GM12878 (cell line): ENCODE data around the gene IFI35. TPM values are rescaled to one million over a fixed set of nuclear protein-coding genes. Genes with fewer than 3 reads are reported as not detected.

Source experiments
- ATAC-seq: fragments of 200-7000 bp; cut with Tn5 transposase; 3 replicates; pipeline ENCODE4 v1.9.1; 2020; ENCODE audit warnings: mild to moderate bottlenecking, moderate library complexity
- BruUV-seq: library from RNA; stranded (reverse); fragments of 400-500 nt; replicated peaks from 2 replicates; lab custom pipeline; 2021; lab: Mats Ljungman, UMichigan
- CTCF ChIA-PET: fragments of 300-600 bp; sonication (Branson Sonifier 250); formaldehyde crosslinking; extraction: SDS; loops from one replicate; lab custom pipeline; 2021; ENCODE audit warnings: inconsistent platforms; lab: Yijun Ruan, JAX
- POLR2A ChIA-PET: fragments of 350-600 bp; formaldehyde crosslinking; extraction: SDS; loops from one replicate; lab custom pipeline; 2021; ENCODE audit warnings: inconsistent platforms; lab: Charles Lee
- RAD21 ChIA-PET: fragments of 300-600 bp; sonication (Branson Sonifier 250); formaldehyde crosslinking; loops from one replicate; lab custom pipeline; 2023; ENCODE audit warnings: antibody characterized with exemption; ENCODE audit not compliant: unreplicated experiment; lab: Charles Lee
- SMC1A ChIA-PET: fragments of 300-600 bp; sonication (Branson Sonifier 250); formaldehyde crosslinking; loops from one replicate; lab custom pipeline; 2023; ENCODE audit not compliant: unreplicated experiment, uncharacterized antibody; lab: Charles Lee
- DNase-seq: peaks from one replicate; pipeline ENCODE4 v3.0.0-alpha.2; 2011; ENCODE audit warnings: low read depth, low spot score
- FAIRE-seq: peaks from 3 replicates; lab custom pipeline; 2011; peaks lifted over from hg19 to GRCh38; lab: Jason Lieb, UNC
- H2AFZ ChIP-seq: 2 replicates; pipeline ENCODE4 v1.6.0; 2011; ENCODE audit warnings: low read depth, low read length, control low read depth; ENCODE audit not compliant: control insufficient read depth
- H3K27ac ChIP-seq: 2 replicates; pipeline ENCODE4 v1.5.1; 2011; ENCODE audit warnings: control low read depth; ENCODE audit not compliant: control insufficient read depth, insufficient read depth
- H3K27me3 ChIP-seq, 2 experiments: replicated peaks in 1 of 2; 2 replicates each; pipeline versions ENCODE4 v1.6.0 to v1.6.1; 2011; ENCODE audit warnings: low read length in 1 of 2; ENCODE audit not compliant: control insufficient read depth in 2 of 2, insufficient read depth in 2 of 2
- H3K36me3 ChIP-seq, 2 experiments: 2 replicates each; pipeline ENCODE4 v1.5.1; 2011; ENCODE audit warnings: low read length in 1 of 2; ENCODE audit not compliant: control insufficient read depth in 2 of 2, insufficient read depth in 2 of 2
- H3K4me1 ChIP-seq: 2 replicates; pipeline ENCODE4 v1.6.1; 2011; ENCODE audit warnings: mild to moderate bottlenecking, low read length, moderate library complexity, mixed read lengths; ENCODE audit not compliant: control insufficient read depth, insufficient read depth
- H3K4me2 ChIP-seq: 2 replicates; pipeline ENCODE4 v1.6.0; 2011; ENCODE audit warnings: control low read depth; ENCODE audit not compliant: control insufficient read depth, insufficient read depth
- H3K4me3 ChIP-seq: fragments of 200-600 bp; sonication (generic); 2 replicates; pipeline ENCODE4 v1.5.1; 2016
- H3K79me2 ChIP-seq: 2 replicates; pipeline ENCODE4 v1.6.0; 2011; ENCODE audit warnings: low read length; ENCODE audit not compliant: control insufficient read depth, insufficient read depth
- H3K9ac ChIP-seq: 2 replicates; pipeline ENCODE4 v1.8.0; 2011; ENCODE audit warnings: low read length, control low read depth, mixed read lengths; ENCODE audit not compliant: control insufficient read depth, insufficient read depth
- H3K9me3 ChIP-seq: replicated peaks from 3 replicates; pipeline ENCODE4 v1.5.1; 2011; ENCODE audit warnings: mild to moderate bottlenecking, low read length; ENCODE audit not compliant: control insufficient read depth, insufficient read depth
- H4K20me1 ChIP-seq: 2 replicates; pipeline ENCODE4 v1.6.0; 2011; ENCODE audit not compliant: control insufficient read depth, insufficient read depth
- CEBPB ChIP-seq, 2 experiments: fragments of 150-350 bp in 1 of 2; IDR thresholded peaks; 2 replicates each; pipeline ENCODE4 v1.6.1; 2012 to 2014; ENCODE audit warnings: low read depth in 2 of 2, low read length in 2 of 2, borderline replicate concordance in 1 of 2, inconsistent platforms in 1 of 2
- CHD4 ChIP-seq: fragments of 200-600 bp; sonication (generic); IDR thresholded peaks from 2 replicates; pipeline ENCODE4 v1.6.1; 2016; ENCODE audit warnings: mild to moderate bottlenecking
- EGR1 ChIP-seq, 2 experiments: IDR thresholded peaks; 1 replicate in 1 of 2; 2 replicates in 1 of 2; pipeline ENCODE4 v1.6.1; 2011 to 2012; ENCODE audit warnings: low read depth in 2 of 2, low read length in 2 of 2, borderline replicate concordance in 1 of 2, mild to moderate bottlenecking in 1 of 2, moderate library complexity in 1 of 2
- ESRRA ChIP-seq: IDR thresholded peaks from 2 replicates; pipeline ENCODE4 v1.6.1; 2012; ENCODE audit warnings: mild to moderate bottlenecking, low read length, improper control_type of control experiment
- MEF2B ChIP-seq: fragments of 450-650 bp; IDR thresholded peaks from 2 replicates; pipeline ENCODE4 v1.6.1; 2018; ENCODE audit warnings: mild to moderate bottlenecking, moderate library complexity; ENCODE audit not compliant: partially characterized antibody, poor library complexity, severe bottlenecking
- MXI1 ChIP-seq: fragments of 150-350 bp; IDR thresholded peaks from 2 replicates; pipeline ENCODE4 v1.6.1; 2011; ENCODE audit warnings: low read depth, mild to moderate bottlenecking, inconsistent platforms, low read length, improper control_type of control experiment
- NFYB ChIP-seq: IDR thresholded peaks from 2 replicates; pipeline ENCODE4 v1.6.1; 2011; ENCODE audit warnings: low read depth, mild to moderate bottlenecking, low read length, improper control_type of control experiment, moderate library complexity; ENCODE audit not compliant: insufficient read depth
- NR2C2 ChIP-seq: IDR thresholded peaks from 2 replicates; pipeline ENCODE4 v1.6.1; 2011; ENCODE audit warnings: borderline replicate concordance, low read depth; ENCODE audit not compliant: control insufficient read depth, insufficient read length
- POLR2AphosphoS5 ChIP-seq: IDR thresholded peaks from 2 replicates; pipeline ENCODE4 v1.6.1; 2011; ENCODE audit warnings: mild to moderate bottlenecking, low read length, inconsistent platforms
- TARDBP ChIP-seq: IDR thresholded peaks from 2 replicates; pipeline ENCODE4 v1.6.1; 2016; ENCODE audit warnings: borderline replicate concordance
- ZZZ3 ChIP-seq: IDR thresholded peaks from 2 replicates; pipeline ENCODE4 v1.6.1; 2011; ENCODE audit warnings: low read depth; ENCODE audit not compliant: control insufficient read depth, insufficient read length
- WGBS: methylation state at CpG from one replicate; pipeline ENCODE4 v1.1.6; 2016; ENCODE audit warnings: low lambda C conversion rate; ENCODE audit not compliant: insufficient replicate concordance, insufficient coverage; ENCODE audit errors: missing lambda C conversion rate; 5-methylcytosine and 5-hydroxymethylcytosine counted together
- in situ Hi-C: fragments of 300-500 bp; cut with MboI; formaldehyde crosslinking; loops from 9 replicates; pipeline ENCODE4 v1.14.3; 2018; ENCODE audit warnings: mixed read lengths
- intact Hi-C: fragments of 100-400 bp; cut with micrococcal nuclease; formaldehyde crosslinking; loops from one replicate; pipeline ENCODE4 v1.14.2; 2022; ENCODE audit not compliant: unreplicated experiment
- polyA plus RNA-seq, 11 experiments: library from polyadenylated mRNA; depleted of rRNA in 4 of 11; unstranded in 6 of 11; stranded (reverse) in 5 of 11; fragments of >200 nt; fragmentation: Nextera tagmentation in 4 of 11; fragmentation: Illumina TruSeq in 1 of 11; extraction: Ambion mirVana in 4 of 11; extraction: Trizol in 1 of 11; gene quantifications; 1 replicate in 1 of 11; 2 replicates in 10 of 11; pipeline versions ENCODE4 v1.2.1 to v1.2.3, GENCODE V29; 2011 to 2016; ENCODE audit warnings: inconsistent platforms in 2 of 11, missing spikeins in 2 of 11, low read depth in 1 of 11
- total RNA-seq, 4 experiments: library from RNA; depleted of rRNA in 3 of 4; stranded (reverse); fragments of >200 nt in 3 of 4; fragmentation: Illumina TruSeq in 1 of 4; extraction: Trizol in 1 of 4; gene quantifications; 2 replicates each; pipeline versions ENCODE4 v1.2.1 to v1.2.3, GENCODE V29; 2013 to 2021
- TF ChIP-seq, protein P1 (sequence below): fragments of 450-650 bp; formaldehyde crosslinking; IDR thresholded peaks from 2 replicates; pipeline ENCODE4 v1.4.0; 2020; ENCODE audit warnings: mild to moderate bottlenecking, moderate library complexity
- TF ChIP-seq, protein P2 (sequence below): fragments of 450-650 bp; IDR thresholded peaks from 2 replicates; pipeline ENCODE4 v1.6.1; 2014; ENCODE audit warnings: mild to moderate bottlenecking

Gene IFI35
- total and polyA plus RNA-seq, 10 of the 15 experiments (the other 5 are each of a cell fraction or from before 2014, with no cell fraction given), result 18.4 to 92.2 (median 65.3) TPM

DNA sequence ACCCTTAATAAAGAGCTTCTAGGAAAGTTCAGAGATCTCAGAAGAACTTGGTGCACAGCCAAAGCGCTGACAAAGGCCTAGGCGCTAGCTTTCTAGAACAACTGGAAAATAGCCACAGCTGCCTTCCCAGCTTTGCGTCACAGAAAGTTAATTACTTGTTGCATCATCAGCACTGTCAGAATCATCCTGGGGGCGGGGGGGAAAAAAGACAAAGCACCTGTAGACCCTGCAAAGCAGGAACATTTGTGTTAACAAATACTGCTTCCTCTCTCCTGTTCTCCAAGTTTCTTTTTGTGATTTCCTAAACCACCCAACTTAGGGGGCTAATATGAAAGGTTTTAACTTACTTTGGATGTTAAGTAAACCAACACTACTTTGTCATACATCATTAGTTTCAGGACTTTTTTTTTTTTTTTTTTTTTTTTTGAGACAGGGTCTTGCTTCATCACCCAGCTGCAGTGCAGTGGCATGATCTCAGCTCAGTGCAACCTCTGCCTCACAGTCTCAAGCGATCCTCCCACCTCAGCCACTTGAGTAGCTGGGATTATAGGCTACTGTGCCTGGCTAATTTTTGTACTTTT, 37.5 kb upstream of the IFI35 start:
- Histone ChIP-seq H3K27ac (no peak overlapping the region), H3K4me2 (no peak overlapping the region), H2AFZ (no peak overlapping the region), H3K9ac (no peak overlapping the region), H4K20me1 (no peaks in the 10 kb centered on the region), H3K4me1 (no peaks in the 10 kb centered on the region), H3K79me2 (peaks cover 5% of the 10 kb centered on the region), H3K27me3 (no peaks in the 10 kb centered on the region), H3K4me3 (no peak overlapping the region), H3K9me3 (no peaks in the 10 kb centered on the region), H3K36me3 (no peaks in the 10 kb centered on the region)
- in situ Hi-C loops, result no loop called here
- SMC1A ChIA-PET, result interaction anchor here (1.5 kb wide), 1 partner anchor 29 kb away, joined by 3 read pairs; the partner anchor contains the start of gene RPL27
- 71% methylated on average over 5 of the region's 5 CpGs for WGBS
- DNase-seq (no peak), FAIRE-seq (no peak), ATAC-seq (no peak)
- BruUV-seq, result no TSS peak
- CTCF ChIA-PET, result interaction anchor here (0.6 to 1.5 kb wide), 4 partner anchors 11 to 144 kb away, joined by 3 to 4 read pairs (median 4); no protein-coding TSS in a partner anchor
- TF ChIP-seq TARDBP (no peak), ESRRA (no peak), NR2C2 (no peak), CEBPB (IDR thresholded peaks at IDR 0.05; ENCODE audit: borderline replicate concordance in 1 of 2, low read depth in 2 of 2, low read length in 2 of 2) (no peak), NFYB (no peak), EGR1 (IDR thresholded peaks at IDR 0.05; ENCODE audit: borderline replicate concordance in 1 of 2, low read depth in 2 of 2, low read length in 2 of 2) (no peak), POLR2AphosphoS5 (no peak), MXI1 (no peak), ZZZ3 (no peak), MEF2B (no peak), CHD4 (no peak)
- TF ChIP-seq, protein P1, sequence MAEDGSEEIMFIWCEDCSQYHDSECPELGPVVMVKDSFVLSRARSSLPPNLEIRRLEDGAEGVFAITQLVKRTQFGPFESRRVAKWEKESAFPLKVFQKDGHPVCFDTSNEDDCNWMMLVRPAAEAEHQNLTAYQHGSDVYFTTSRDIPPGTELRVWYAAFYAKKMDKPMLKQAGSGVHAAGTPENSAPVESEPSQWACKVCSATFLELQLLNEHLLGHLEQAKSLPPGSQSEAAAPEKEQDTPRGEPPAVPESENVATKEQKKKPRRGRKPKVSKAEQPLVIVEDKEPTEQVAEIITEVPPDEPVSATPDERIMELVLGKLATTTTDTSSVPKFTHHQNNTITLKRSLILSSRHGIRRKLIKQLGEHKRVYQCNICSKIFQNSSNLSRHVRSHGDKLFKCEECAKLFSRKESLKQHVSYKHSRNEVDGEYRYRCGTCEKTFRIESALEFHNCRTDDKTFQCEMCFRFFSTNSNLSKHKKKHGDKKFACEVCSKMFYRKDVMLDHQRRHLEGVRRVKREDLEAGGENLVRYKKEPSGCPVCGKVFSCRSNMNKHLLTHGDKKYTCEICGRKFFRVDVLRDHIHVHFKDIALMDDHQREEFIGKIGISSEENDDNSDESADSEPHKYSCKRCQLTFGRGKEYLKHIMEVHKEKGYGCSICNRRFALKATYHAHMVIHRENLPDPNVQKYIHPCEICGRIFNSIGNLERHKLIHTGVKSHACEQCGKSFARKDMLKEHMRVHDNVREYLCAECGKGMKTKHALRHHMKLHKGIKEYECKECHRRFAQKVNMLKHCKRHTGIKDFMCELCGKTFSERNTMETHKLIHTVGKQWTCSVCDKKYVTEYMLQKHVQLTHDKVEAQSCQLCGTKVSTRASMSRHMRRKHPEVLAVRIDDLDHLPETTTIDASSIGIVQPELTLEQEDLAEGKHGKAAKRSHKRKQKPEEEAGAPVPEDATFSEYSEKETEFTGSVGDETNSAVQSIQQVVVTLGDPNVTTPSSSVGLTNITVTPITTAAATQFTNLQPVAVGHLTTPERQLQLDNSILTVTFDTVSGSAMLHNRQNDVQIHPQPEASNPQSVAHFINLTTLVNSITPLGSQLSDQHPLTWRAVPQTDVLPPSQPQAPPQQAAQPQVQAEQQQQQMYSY, result no peak
- TF ChIP-seq, protein P2, sequence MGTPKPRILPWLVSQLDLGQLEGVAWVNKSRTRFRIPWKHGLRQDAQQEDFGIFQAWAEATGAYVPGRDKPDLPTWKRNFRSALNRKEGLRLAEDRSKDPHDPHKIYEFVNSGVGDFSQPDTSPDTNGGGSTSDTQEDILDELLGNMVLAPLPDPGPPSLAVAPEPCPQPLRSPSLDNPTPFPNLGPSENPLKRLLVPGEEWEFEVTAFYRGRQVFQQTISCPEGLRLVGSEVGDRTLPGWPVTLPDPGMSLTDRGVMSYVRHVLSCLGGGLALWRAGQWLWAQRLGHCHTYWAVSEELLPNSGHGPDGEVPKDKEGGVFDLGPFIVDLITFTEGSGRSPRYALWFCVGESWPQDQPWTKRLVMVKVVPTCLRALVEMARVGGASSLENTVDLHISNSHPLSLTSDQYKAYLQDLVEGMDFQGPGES, result no peak
- RAD21 ChIA-PET, result interaction anchor here (0.6 to 1.9 kb wide), 2 partner anchors 16 to 97 kb away, joined by 4 to 6 read pairs; no protein-coding TSS in a partner anchor
- intact Hi-C loops, result no loop called here
- POLR2A ChIA-PET, result interaction anchor here (0.6 kb wide), 1 partner anchor 16 kb away, joined by 3 read pairs; no protein-coding TSS in a partner anchor
